ENCODE measurements around the gene POMT2.

Gene POMT2

DNA sequence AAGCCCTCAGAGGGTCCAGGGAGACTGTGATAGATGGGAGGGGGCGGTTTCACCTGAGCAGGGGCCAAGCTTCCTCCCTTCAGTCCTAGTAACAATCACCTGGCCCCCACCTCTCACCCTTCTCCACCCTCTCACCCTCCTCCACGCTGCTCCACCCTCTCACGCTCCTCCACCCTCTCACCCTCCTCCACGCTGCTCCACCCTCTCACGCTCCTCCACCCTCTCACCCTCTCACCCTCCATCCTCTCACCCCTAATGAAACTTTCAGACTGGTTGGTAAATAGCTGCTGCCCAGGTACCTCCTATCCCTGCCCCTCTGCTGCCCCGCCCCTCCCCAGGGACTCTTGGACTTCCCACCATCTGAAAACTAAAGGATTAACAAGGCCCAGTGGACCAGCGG is 83.9 kb downstream of the POMT2 start:
- Histone ChIP-seq H3K27me3 (replicated peaks in 2 of 5; ENCODE audit: control insufficient read depth in 4 of 5, insufficient read depth in 5 of 5, low read length in 4 of 5) (no peaks in the 10 kb centered on the region), H3K36me3 (ENCODE audit: control insufficient read depth in 4 of 4, insufficient read depth in 4 of 4, low read length in 3 of 4) (no peaks in the 10 kb centered on the region), H3K4me3 (ENCODE audit: control insufficient read depth in 1 of 7, extremely low read depth in 1 of 7, insufficient read depth in 4 of 7, low read depth in 2 of 7, low read length in 6 of 7) (no peak overlapping the region), H3K9me3 (ENCODE audit: control extremely low read depth in 1 of 5, control insufficient read depth in 4 of 5, insufficient read depth in 2 of 5, low read depth in 1 of 5, low read length in 4 of 5) (no peaks in the 10 kb centered on the region), H3K4me1 (ENCODE audit: control extremely low read depth in 1 of 4, control insufficient read depth in 4 of 4, insufficient read depth in 4 of 4, low read length in 3 of 4) (peaks cover 0 to 4% (median 0%) of the 10 kb centered on the region in 4 experiments), H3K27ac (ENCODE audit: insufficient read depth in 1 of 2, low read depth in 1 of 2, low read length in 2 of 2, poor library complexity in 1 of 2, severe bottlenecking in 2 of 2) (no peak overlapping the region)
- DNase-seq: no peak
- 95% methylated on average over 4 of the region's 7 CpGs for WGBS (ENCODE audit: insufficient coverage)
- ChIA-PET CTCF (interaction anchor here (1.3 to 1.4 kb wide), 4 partner anchors 12 to 85 kb away, joined by 3 to 4 read pairs (median 4); no protein-coding TSS in a partner anchor), POLR2A (no interaction called here)

DNA sequence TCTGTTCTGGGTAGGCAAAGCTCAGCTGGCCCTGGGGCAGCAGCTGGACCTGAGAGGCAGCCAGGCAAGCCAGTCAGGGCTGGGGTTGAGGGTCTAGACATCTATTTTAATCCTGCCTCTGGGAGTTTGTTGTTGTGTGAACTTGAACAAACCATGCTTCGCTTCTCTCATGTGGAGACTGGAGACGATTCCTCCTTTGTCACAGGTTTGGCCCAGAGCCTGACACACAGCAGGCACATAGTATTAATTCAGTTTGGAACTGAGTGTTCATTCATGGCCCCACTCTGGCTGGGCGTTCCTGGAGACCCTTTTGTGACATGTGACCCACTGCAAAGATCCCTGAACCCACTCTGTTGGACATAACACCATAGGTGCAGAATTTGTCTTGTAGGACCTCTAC is 89.0 kb downstream of the POMT2 start:
- POLR2A ChIA-PET: no interaction called here
- 94% methylated on average over 3 of the region's 3 CpGs for WGBS (ENCODE audit: insufficient coverage)

DNA sequence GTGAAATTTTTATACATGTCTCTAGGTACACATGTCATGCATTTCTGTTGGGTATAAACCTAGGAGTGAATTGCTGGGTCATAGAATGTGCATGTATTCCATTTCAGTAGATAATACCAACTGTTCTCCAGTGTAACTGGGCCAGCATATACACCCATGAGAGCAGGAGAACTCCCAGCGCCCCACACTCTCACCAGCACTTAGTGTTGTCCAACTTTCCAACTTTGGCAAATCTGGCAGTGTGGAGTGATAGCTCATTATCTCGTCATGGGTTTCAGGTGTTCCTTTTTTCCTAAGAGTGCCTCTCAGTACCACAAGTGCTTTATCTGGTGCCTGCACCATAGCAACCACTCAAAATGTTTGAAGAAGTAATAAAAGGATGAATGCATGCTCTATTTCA is 89.8 kb downstream of the POMT2 start:
- Histone ChIP-seq H3K36me3 (ENCODE audit: control insufficient read depth in 4 of 4, insufficient read depth in 4 of 4, low read length in 3 of 4) (no peaks in the 10 kb centered on the region), H3K9me3 (ENCODE audit: control extremely low read depth in 1 of 5, control insufficient read depth in 4 of 5, insufficient read depth in 2 of 5, low read depth in 1 of 5, low read length in 4 of 5) (no peaks in the 10 kb centered on the region), H3K27ac (ENCODE audit: insufficient read depth in 1 of 2, low read depth in 1 of 2, low read length in 2 of 2, poor library complexity in 1 of 2, severe bottlenecking in 2 of 2) (no peak overlapping the region), H3K4me3 (ENCODE audit: control insufficient read depth in 1 of 7, extremely low read depth in 1 of 7, insufficient read depth in 4 of 7, low read depth in 2 of 7, low read length in 6 of 7) (no peak overlapping the region), H3K4me1 (ENCODE audit: control extremely low read depth in 1 of 4, control insufficient read depth in 4 of 4, insufficient read depth in 4 of 4, low read length in 3 of 4) (no peaks in the 10 kb centered on the region), H3K27me3 (replicated peaks in 2 of 5; ENCODE audit: control insufficient read depth in 4 of 5, insufficient read depth in 5 of 5, low read length in 4 of 5) (no peaks in the 10 kb centered on the region)
- WGBS (ENCODE audit: insufficient coverage): 96% methylated on average over 2 of the region's 2 CpGs
- POLR2A ChIA-PET: no interaction called here
- CTCF ChIA-PET: interaction anchor here (0.6 kb wide), 1 partner anchor 14 kb away, joined by 3 read pairs; no protein-coding TSS in a partner anchor
- no peak for DNase-seq

More for the DNA sequence above, 89.0 kb downstream of the POMT2 start:
- H3K27ac ChIP-seq (ENCODE audit: insufficient read depth in 1 of 2, low read depth in 1 of 2, low read length in 2 of 2, poor library complexity in 1 of 2, severe bottlenecking in 2 of 2): no peak overlapping the region
- no peaks in the 10 kb centered on the region for H3K9me3 ChIP-seq (ENCODE audit: control extremely low read depth in 1 of 5, control insufficient read depth in 4 of 5, insufficient read depth in 2 of 5, low read depth in 1 of 5, low read length in 4 of 5)
- no peaks in the 10 kb centered on the region for H3K4me1 ChIP-seq (ENCODE audit: control extremely low read depth in 1 of 4, control insufficient read depth in 4 of 4, insufficient read depth in 4 of 4, low read length in 3 of 4)
- no peaks in the 10 kb centered on the region for H3K27me3 ChIP-seq (replicated peaks in 2 of 5; ENCODE audit: control insufficient read depth in 4 of 5, insufficient read depth in 5 of 5, low read length in 4 of 5)
- H3K4me3 ChIP-seq (ENCODE audit: control insufficient read depth in 1 of 7, extremely low read depth in 1 of 7, insufficient read depth in 4 of 7, low read depth in 2 of 7, low read length in 6 of 7): no peak overlapping the region
- H3K36me3 ChIP-seq (ENCODE audit: control insufficient read depth in 4 of 4, insufficient read depth in 4 of 4, low read length in 3 of 4): no peaks in the 10 kb centered on the region
- no peak for DNase-seq
- CTCF ChIA-PET: no interaction called here

DNA sequence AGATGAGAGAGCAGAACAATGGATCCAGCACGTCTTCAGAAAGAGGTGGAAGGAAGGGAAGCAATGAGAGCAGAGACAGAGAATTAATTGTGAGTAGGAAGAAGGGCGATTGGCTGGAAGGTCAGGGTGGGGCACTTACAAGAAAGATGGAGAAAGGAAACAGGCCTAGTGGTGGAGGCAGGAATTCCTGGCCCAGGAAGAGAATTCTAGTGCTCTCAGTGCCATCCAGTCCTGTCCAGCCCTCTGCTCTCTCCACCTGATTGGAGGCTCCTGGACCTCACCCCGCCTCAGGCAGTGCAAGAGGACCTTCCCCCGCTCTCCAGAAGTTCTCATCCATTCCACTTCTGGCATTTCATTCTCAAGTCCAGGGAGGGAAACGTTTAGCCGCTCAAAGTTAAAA is 92.6 kb downstream of the POMT2 start:
- Histone ChIP-seq H3K9me3 (ENCODE audit: control extremely low read depth in 1 of 5, control insufficient read depth in 4 of 5, insufficient read depth in 2 of 5, low read depth in 1 of 5, low read length in 4 of 5) (no peaks in the 10 kb centered on the region), H3K27ac (ENCODE audit: insufficient read depth in 1 of 2, low read depth in 1 of 2, low read length in 2 of 2, poor library complexity in 1 of 2, severe bottlenecking in 2 of 2) (no peak overlapping the region), H3K27me3 (replicated peaks in 2 of 5; ENCODE audit: control insufficient read depth in 4 of 5, insufficient read depth in 5 of 5, low read length in 4 of 5) (peaks cover 0 to 5% (median 0%) of the 10 kb centered on the region in 5 experiments), H3K4me1 (ENCODE audit: control extremely low read depth in 1 of 4, control insufficient read depth in 4 of 4, insufficient read depth in 4 of 4, low read length in 3 of 4) (peaks cover 0 to 4% (median 0%) of the 10 kb centered on the region in 4 experiments), H3K36me3 (ENCODE audit: control insufficient read depth in 4 of 4, insufficient read depth in 4 of 4, low read length in 3 of 4) (no peaks in the 10 kb centered on the region), H3K4me3 (ENCODE audit: control insufficient read depth in 1 of 7, extremely low read depth in 1 of 7, insufficient read depth in 4 of 7, low read depth in 2 of 7, low read length in 6 of 7) (no peak overlapping the region)
- WGBS (ENCODE audit: insufficient coverage): 73% methylated on average over 4 of the region's 6 CpGs
- POLR2A ChIA-PET: no interaction called here
- CTCF ChIA-PET: interaction anchor here (0.6 kb wide), 1 partner anchor 11 kb away, joined by 4 read pairs; no protein-coding TSS in a partner anchor
- no peak for DNase-seq

DNA sequence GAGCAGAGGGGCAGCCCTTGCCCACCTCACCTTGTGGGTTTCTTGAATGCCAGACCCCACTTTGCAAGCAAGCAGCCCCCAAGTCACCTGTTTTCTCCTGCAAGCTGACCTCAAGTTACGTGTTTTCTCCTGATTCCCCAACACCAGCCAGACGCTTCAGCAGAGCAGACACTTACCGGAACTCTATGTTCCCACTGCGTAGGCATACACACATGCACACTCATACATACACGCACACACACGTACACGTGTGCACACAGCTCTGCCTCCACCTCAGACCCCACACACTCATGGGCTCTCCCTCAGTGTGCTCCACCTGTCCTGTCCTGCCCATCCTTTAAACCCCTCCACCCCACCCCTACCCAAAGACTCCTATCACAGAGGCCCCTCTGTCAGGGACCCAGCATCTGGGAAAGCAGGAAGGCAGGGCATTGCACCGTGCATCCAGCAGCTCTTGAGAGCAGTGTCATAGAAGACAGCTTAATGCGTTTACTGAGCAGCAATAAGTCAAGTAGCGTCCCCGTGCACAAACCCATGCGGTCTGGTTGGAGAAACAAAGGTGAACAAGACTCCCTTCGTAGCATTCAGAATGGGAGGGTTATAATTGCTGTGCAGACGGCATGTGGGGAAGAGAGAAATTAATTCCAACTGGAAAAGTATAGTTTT is 94.7 kb downstream of the POMT2 start:
- no peaks in the 10 kb centered on the region for H3K9me3 ChIP-seq (ENCODE audit: control extremely low read depth in 1 of 5, control insufficient read depth in 4 of 5, insufficient read depth in 2 of 5, low read depth in 1 of 5, low read length in 4 of 5)
- peaks cover 0 to 4% (median 0%) of the 10 kb centered on the region in 4 experiments for H3K4me1 ChIP-seq (ENCODE audit: control extremely low read depth in 1 of 4, control insufficient read depth in 4 of 4, insufficient read depth in 4 of 4, low read length in 3 of 4)
- POLR2A ChIA-PET: no interaction called here
- CTCF ChIA-PET: interaction anchor here (1.0 to 1.2 kb wide), 2 partner anchors 13 to 74 kb away, joined by 3 to 4 read pairs; no protein-coding TSS in a partner anchor
- no peak for DNase-seq
- no peak overlapping the region for H3K4me3 ChIP-seq (ENCODE audit: control insufficient read depth in 1 of 7, extremely low read depth in 1 of 7, insufficient read depth in 4 of 7, low read depth in 2 of 7, low read length in 6 of 7)
- peaks cover 0 to 5% (median 0%) of the 10 kb centered on the region in 5 experiments for H3K27me3 ChIP-seq (replicated peaks in 2 of 5; ENCODE audit: control insufficient read depth in 4 of 5, insufficient read depth in 5 of 5, low read length in 4 of 5)
- H3K36me3 ChIP-seq (ENCODE audit: control insufficient read depth in 4 of 4, insufficient read depth in 4 of 4, low read length in 3 of 4): no peaks in the 10 kb centered on the region
- H3K27ac ChIP-seq (ENCODE audit: insufficient read depth in 1 of 2, low read depth in 1 of 2, low read length in 2 of 2, poor library complexity in 1 of 2, severe bottlenecking in 2 of 2): no peak overlapping the region
- 93% methylated on average over 13 of the region's 14 CpGs for WGBS (ENCODE audit: insufficient coverage)

DNA sequence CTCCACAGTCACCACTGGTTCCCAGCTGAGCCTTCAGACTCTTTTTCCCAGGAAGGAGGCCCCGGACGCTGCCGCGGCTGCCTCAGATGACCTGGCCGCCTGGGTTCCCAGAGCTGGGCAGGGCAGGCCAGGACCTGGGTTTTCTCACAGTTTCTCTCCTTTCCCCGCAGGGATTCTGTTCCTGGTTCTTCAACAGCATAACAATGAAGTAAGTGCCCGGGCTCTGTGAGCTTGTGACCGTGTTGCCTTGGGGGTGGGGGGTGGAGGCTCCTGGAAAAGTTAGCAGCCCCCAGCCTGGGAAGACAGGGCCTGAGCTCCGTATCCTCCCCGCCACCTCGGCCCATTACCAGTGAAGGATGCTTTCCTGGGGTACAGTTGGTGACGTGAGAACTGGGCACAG is 95.4 kb downstream of the POMT2 start:
- H3K27ac ChIP-seq (ENCODE audit: insufficient read depth in 1 of 2, low read depth in 1 of 2, low read length in 2 of 2, poor library complexity in 1 of 2, severe bottlenecking in 2 of 2): no peak overlapping the region
- H3K27me3 ChIP-seq (replicated peaks in 2 of 5; ENCODE audit: control insufficient read depth in 4 of 5, insufficient read depth in 5 of 5, low read length in 4 of 5): peaks cover 0 to 5% (median 0%) of the 10 kb centered on the region in 5 experiments
- H3K36me3 ChIP-seq (ENCODE audit: control insufficient read depth in 4 of 4, insufficient read depth in 4 of 4, low read length in 3 of 4): no peaks in the 10 kb centered on the region
- WGBS (ENCODE audit: insufficient coverage): 95% methylated on average over 12 of the region's 12 CpGs
- peaks cover 0 to 4% (median 0%) of the 10 kb centered on the region in 4 experiments for H3K4me1 ChIP-seq (ENCODE audit: control extremely low read depth in 1 of 4, control insufficient read depth in 4 of 4, insufficient read depth in 4 of 4, low read length in 3 of 4)
- no peak for DNase-seq
- POLR2A ChIA-PET: no interaction called here
- no peak overlapping the region for H3K4me3 ChIP-seq (ENCODE audit: control insufficient read depth in 1 of 7, extremely low read depth in 1 of 7, insufficient read depth in 4 of 7, low read depth in 2 of 7, low read length in 6 of 7)
- CTCF ChIA-PET: interaction anchor here (0.9 to 1.0 kb wide), 2 partner anchors 12 to 14 kb away, joined by 4 read pairs; no protein-coding TSS in a partner anchor
- no peaks in the 10 kb centered on the region for H3K9me3 ChIP-seq (ENCODE audit: control extremely low read depth in 1 of 5, control insufficient read depth in 4 of 5, insufficient read depth in 2 of 5, low read depth in 1 of 5, low read length in 4 of 5)
